Stomach (tissue), 9 donors: ENCODE data around the gene ARG2. TPM values are rescaled to one million over a fixed set of nuclear protein-coding genes. Genes with fewer than 3 reads are reported as not detected.

Experiments used
- DNase-seq, 2 donors: peaks; one replicate each; pipeline versions ENCODE4 v3.0.0 to v3.0.0-alpha.2; 2013 to 2019
- H3K27ac ChIP-seq, 5 donors: fragments of 200-600 bp in 4 of 5; sonication (generic) in 4 of 5; one replicate each; pipeline ENCODE4 v1.5.1; 2013 to 2019; ENCODE audit warnings: mild to moderate bottlenecking in 1 of 5, moderate library complexity in 1 of 5
- H3K27me3 ChIP-seq, 3 donors: fragments of 200-600 bp; sonication (generic); one replicate each; pipeline ENCODE4 v1.5.1; 2017 to 2019; ENCODE audit warnings: mixed run types in 1 of 3
- H3K36me3 ChIP-seq, 4 donors: fragments of 200-600 bp; sonication (generic); 1 replicate in 3 of 4; 2 replicates in 1 of 4; pipeline ENCODE4 v1.5.1; 2016 to 2019
- H3K4me1 ChIP-seq, 4 donors: fragments of 200-600 bp; sonication (generic); one replicate each; pipeline ENCODE4 v1.5.1; 2016 to 2019
- H3K4me3 ChIP-seq, 4 donors: fragments of 200-600 bp; sonication (generic) in 3 of 4; one replicate each; pipeline ENCODE4 v1.5.1; 2016 to 2019; ENCODE audit warnings: mild to moderate bottlenecking in 1 of 4
- H3K9me3 ChIP-seq, 4 donors: fragments of 200-600 bp; sonication (generic); one replicate each; pipeline ENCODE4 v1.5.1; 2016 to 2019
- EP300 ChIP-seq: sonication (generic); formaldehyde crosslinking; IDR thresholded peaks from one replicate; pipeline ENCODE4 v1.6.1; 2017; ENCODE audit warnings: antibody characterized with exemption
- POLR2A ChIP-seq, 4 donors: fragments of 450-650 bp; IDR thresholded peaks; one replicate each; pipeline ENCODE4 v1.6.1; 2016; ENCODE audit warnings: antibody characterized with exemption in 4 of 4, control low read depth in 2 of 4, mild to moderate bottlenecking in 1 of 4, moderate library complexity in 1 of 4
- POLR2AphosphoS5 ChIP-seq, 3 donors: sonication (generic); formaldehyde crosslinking; IDR thresholded peaks; one replicate each; pipeline ENCODE4 v1.6.1; 2016; ENCODE audit warnings: antibody characterized with exemption in 3 of 3
- WGBS, 5 donors: extraction: QIAGEN DNeasy Blood & Tissue Kit in 3 of 5; methylation state at CpG; one replicate each; pipeline versions ENCODE4 v1.1.5 to v1.1.7; 2013 to 2018; 5-methylcytosine and 5-hydroxymethylcytosine counted together
- intact Hi-C: fragments of 100-400 bp; cut with DNase I; formaldehyde crosslinking; loops from one replicate; pipeline ENCODE4 v1.15.1; 2023; ENCODE audit warnings: low total_unique reads
- polyA plus RNA-seq, 3 donors: library from polyadenylated mRNA; stranded (reverse); fragments of 200-250 nt; gene quantifications; one replicate each; pipeline ENCODE4 v1.2.3, GENCODE V29; 2013
- total RNA-seq, 5 donors: library from RNA; depleted of rRNA; stranded (reverse); fragments of >200 nt; gene quantifications; one replicate each; pipeline versions ENCODE4 v1.1.0 to v1.2.3, GENCODE V29; 2014 to 2016
- TF ChIP-seq, protein P1 (sequence below), 7 experiments: fragments of 450-650 bp in 4 of 7; fragments of 200-600 bp in 3 of 7; sonication (generic) in 3 of 7; IDR thresholded peaks; one replicate each; pipeline ENCODE4 v1.5.1; 2016 to 2019; ENCODE audit warnings: antibody characterized with exemption in 7 of 7, control low read depth in 2 of 7, mild to moderate bottlenecking in 1 of 7
- donor health status: healthy with polysubstance abuse.
- donor health status: Bipolar disorder and iron deficiency.
- donor health status: healthy.

Gene ARG2
- total and polyA plus RNA-seq, 8 donors: 1.2 to 9.4 (median 4.0) TPM; not detected in 1

DNA sequence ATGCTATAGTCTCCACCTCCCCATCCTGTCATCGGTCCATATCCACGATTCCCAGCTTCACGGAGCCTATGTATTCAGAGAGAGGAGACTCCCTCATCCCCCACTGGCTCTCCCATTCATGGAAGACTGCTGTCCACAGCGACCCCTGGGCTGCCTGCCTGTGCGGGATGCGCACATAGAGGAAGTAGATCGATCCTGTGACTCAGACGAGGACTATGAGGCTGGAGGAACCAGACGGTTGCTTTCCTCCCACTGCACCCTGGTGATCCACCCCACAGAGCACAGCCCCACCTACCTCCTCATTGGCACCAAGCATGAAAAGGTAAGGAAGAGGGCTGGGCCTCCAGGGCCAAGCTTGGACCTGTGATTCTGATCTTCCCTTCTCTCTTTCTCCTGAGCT lies 44.0 kb upstream of the ARG2 start:
- Histone ChIP-seq H3K27me3 (no peaks in the 10 kb centered on the region), H3K4me3 (no peak overlapping the region), H3K4me1 (no peaks in the 10 kb centered on the region), H3K27ac (no peak overlapping the region), H3K36me3 (peaks cover 7 to 64% (median 58%) of the 10 kb centered on the region in 4 donors), H3K9me3 (no peaks in the 10 kb centered on the region)
- WGBS, 5 donors: 74 to 84% (median 75%) methylated on average over 9 of the region's 9 CpGs
- intact Hi-C loops: no loop called here
- no peak for TF ChIP-seq EP300
- DNase-seq: no peak

DNA sequence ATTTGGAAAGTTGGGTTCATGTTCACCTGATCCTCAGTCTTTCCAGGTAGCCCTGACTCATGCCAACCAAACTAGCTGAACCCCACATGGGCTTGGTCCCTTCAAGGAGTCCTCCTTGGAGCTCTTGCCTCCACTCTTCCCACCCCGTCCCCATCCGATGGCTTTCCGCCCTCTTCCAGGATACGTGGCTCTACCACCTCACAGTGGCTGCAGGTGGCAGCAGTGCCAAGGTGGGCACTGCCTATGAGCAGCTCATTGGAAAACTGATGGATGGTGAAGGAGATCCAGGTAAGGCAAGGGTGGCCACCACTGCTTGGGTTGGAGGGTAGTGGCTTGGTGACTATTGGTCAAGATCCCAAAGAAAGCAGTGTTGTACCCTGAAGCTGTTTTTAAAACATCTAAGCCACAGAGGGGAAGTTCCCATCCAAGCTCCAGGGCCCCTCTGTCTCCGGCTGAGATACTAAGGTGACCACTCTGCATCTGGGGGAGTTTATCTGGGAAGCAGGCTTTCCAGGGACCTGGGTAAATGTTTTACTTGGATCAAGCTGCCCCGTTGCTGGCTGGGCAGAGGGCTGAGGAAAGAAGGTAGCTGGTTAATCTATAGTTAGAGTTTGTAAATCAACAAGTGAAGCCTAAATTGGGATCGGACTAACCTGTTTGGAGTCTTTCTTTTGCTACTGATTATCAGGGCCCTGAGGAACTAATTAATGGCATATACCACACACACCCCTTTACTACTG lies 43.3 kb upstream of the ARG2 start:
- Histone ChIP-seq H3K9me3 (no peaks in the 10 kb centered on the region), H3K36me3 (peaks cover 7 to 71% (median 65%) of the 10 kb centered on the region in 4 donors), H3K27ac (no peak overlapping the region), H3K4me3 (no peak overlapping the region), H3K27me3 (no peaks in the 10 kb centered on the region), H3K4me1 (no peaks in the 10 kb centered on the region)
- 62 to 83% (median 73%) methylated on average over 7 of the region's 7 CpGs for WGBS, 5 donors
- no peak for DNase-seq
- intact Hi-C loops: no loop called here
- no peak for TF ChIP-seq POLR2AphosphoS5 (IDR thresholded peaks at IDR 0.05)
- TF ChIP-seq, protein P1, sequence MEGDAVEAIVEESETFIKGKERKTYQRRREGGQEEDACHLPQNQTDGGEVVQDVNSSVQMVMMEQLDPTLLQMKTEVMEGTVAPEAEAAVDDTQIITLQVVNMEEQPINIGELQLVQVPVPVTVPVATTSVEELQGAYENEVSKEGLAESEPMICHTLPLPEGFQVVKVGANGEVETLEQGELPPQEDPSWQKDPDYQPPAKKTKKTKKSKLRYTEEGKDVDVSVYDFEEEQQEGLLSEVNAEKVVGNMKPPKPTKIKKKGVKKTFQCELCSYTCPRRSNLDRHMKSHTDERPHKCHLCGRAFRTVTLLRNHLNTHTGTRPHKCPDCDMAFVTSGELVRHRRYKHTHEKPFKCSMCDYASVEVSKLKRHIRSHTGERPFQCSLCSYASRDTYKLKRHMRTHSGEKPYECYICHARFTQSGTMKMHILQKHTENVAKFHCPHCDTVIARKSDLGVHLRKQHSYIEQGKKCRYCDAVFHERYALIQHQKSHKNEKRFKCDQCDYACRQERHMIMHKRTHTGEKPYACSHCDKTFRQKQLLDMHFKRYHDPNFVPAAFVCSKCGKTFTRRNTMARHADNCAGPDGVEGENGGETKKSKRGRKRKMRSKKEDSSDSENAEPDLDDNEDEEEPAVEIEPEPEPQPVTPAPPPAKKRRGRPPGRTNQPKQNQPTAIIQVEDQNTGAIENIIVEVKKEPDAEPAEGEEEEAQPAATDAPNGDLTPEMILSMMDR (IDR thresholded peaks at IDR 0.05): no peak
- no peak for TF ChIP-seq POLR2A (IDR thresholded peaks at IDR 0.05)
- no peak for TF ChIP-seq EP300

DNA sequence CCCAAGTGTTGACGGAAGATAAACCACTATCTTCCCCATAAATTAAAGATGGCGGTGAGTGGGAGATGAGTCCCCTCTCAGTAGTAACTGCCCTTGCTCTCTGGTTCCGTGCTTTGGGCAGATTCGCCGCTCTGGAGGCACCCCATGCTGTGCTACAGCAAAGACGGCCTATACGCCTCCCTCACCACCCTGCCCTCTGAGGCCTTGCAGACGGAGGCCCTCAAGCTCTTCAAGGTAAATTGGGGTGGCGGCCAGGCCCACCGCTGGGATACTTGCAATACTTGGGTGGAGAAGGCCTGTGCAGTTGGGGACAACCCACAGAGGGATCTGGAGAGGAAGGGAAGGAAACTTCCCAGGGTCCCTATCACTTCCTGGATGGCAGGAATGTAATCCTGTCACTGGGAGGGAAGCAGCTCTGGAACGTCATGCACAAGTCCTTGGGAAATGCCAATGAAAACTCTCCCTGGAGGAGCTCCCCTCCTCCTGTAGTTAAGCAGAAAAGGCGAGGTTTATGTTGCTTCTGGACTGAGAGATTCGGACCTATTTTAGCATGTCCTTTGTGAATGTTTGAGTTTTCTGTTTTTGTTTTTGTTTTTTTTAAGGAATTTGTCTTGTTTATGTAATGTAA lies 42.4 kb upstream of the ARG2 start:
- no peak for TF ChIP-seq EP300
- TF ChIP-seq POLR2A (IDR thresholded peaks at IDR 0.05): no peak
- no peak for TF ChIP-seq POLR2AphosphoS5 (IDR thresholded peaks at IDR 0.05)
- TF ChIP-seq, protein P1 (IDR thresholded peaks at IDR 0.05): no peak
- Histone ChIP-seq H3K4me3 (no peak overlapping the region), H3K4me1 (no peaks in the 10 kb centered on the region), H3K27me3 (no peaks in the 10 kb centered on the region), H3K27ac (no peak overlapping the region), H3K36me3 (peaks cover 10 to 80% (median 71%) of the 10 kb centered on the region in 4 donors), H3K9me3 (no peaks in the 10 kb centered on the region)
- no peak for DNase-seq
- intact Hi-C loops: no loop called here
- 74 to 83% (median 82%) methylated on average over 9 to 13 of the region's 13 CpGs for WGBS, 5 donors

DNA sequence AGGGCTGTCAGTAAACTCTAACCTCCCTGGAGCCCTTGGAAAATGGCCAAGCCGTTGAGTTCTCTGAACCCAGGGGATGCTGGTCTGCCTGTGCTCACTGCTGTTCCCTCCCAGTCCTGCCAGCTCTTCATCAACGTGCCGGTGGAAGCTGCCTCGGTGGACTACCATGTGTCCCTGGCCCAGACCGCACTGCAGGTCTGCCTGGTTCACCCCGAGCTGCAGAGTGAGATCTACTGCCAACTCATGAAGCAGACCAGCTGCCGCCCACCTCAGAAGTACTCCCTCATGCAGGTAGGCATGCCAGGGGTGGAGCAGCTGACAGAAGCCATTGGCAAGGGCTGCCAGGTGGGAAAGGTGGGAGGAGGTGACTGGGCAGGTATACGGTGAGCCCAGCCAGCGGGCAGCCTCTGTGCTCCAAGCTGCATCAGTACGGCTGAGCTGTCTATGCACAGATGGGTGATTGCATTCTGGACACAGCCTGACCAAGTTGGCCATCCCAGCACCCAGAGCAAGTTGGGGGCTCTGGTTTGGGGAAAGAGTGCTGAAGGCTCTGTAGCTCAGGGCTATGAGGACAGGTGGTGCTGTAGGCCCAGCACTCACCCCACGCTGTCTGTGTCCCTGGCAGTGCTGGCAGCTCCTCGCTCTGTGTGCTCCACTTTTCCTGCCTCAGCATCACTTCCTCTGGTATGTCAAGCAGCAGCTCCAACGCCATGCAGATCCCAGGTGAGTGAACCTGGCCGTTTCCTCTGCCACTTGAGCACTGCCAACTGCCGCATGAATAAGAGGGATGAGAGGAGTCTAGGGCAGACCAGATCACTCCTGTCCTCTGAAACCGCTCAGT lies 41.6 kb upstream of the ARG2 start:
- H3K4me1 ChIP-seq: no peaks in the 10 kb centered on the region
- peaks cover 10 to 88% (median 77%) of the 10 kb centered on the region in 4 donors for H3K36me3 ChIP-seq
- 74 to 88% (median 86%) methylated on average over 14 to 16 of the region's 16 CpGs for WGBS, 5 donors
- no peaks in the 10 kb centered on the region for H3K27me3 ChIP-seq
- DNase-seq: no peak
- no peak overlapping the region for H3K4me3 ChIP-seq
- no peaks in the 10 kb centered on the region for H3K9me3 ChIP-seq
- no peak for TF ChIP-seq POLR2A (IDR thresholded peaks at IDR 0.05)
- TF ChIP-seq EP300: no peak
- H3K27ac ChIP-seq: no peak overlapping the region
- intact Hi-C loops: no loop called here

DNA sequence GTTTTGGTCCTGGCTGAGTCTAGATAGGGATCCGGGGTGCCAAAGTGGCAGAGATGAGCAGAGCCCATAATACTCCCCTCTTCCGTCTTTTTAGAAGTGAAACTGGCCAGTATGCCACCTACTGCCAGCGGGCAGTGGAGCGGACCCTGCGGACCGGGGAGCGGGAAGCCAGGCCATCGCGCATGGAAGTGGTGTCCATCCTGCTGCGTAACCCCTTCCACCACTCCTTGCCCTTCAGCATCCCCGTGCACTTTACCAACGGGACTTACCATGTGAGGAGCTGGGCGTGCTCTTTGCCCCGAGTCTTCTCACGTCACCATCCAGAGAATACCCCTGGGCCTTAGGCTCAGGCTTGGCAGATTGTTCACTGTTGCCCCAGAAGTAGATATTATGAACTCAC lies 40.7 kb upstream of the ARG2 start:
- no peak overlapping the region for H3K27ac ChIP-seq
- H3K36me3 ChIP-seq: peaks cover 10 to 88% (median 77%) of the 10 kb centered on the region in 4 donors
- no peaks in the 10 kb centered on the region for H3K27me3 ChIP-seq
- no peaks in the 10 kb centered on the region for H3K4me1 ChIP-seq
- intact Hi-C loops: no loop called here
- H3K9me3 ChIP-seq: no peaks in the 10 kb centered on the region
- no peak overlapping the region for H3K4me3 ChIP-seq
- TF ChIP-seq, protein P1 (IDR thresholded peaks at IDR 0.05): no peak
- TF ChIP-seq POLR2A (IDR thresholded peaks at IDR 0.05) (no peak), EP300 (no peak), POLR2AphosphoS5 (IDR thresholded peaks at IDR 0.05) (no peak)
- DNase-seq: no peak
- WGBS, 5 donors: 77 to 87% (median 82%) methylated on average over 15 of the region's 15 CpGs
